Renal cortex interstitium (tissue), 11 donors: Measurements from ENCODE around the gene NPHP4. TPM values are rescaled to one million over a fixed set of nuclear protein-coding genes. Genes with fewer than 3 reads are reported as not detected.
A peak's percentile ranks its signal among the peaks of the same experiment; 100 is the strongest.
"Not testable (repeated sequence)": the region's sequence is repeated elsewhere in the genome, so short reads cannot be mapped to it uniquely, and the experiment has no call there.

ENCODE experiments used
- DNase-seq, 11 donors: peaks; one replicate each; pipeline ENCODE4 v3.0.0-alpha.2; 2013; ENCODE audit warnings: low read depth in 9 of 11, low spot score in 4 of 11; ENCODE audit errors: extremely low read depth in 1 of 11
- polyA plus RNA-seq, 3 donors: library from polyadenylated mRNA; unstranded; fragments of 120-200 nt; gene quantifications; one replicate each; pipeline ENCODE4 v1.2.1, GENCODE V29; 2013; ENCODE audit not compliant: insufficient read length in 3 of 3

NPHP4 gene
- polyA plus RNA-seq, 3 donors = 9.1 to 16.6 (median 13.0) TPM

DNA sequence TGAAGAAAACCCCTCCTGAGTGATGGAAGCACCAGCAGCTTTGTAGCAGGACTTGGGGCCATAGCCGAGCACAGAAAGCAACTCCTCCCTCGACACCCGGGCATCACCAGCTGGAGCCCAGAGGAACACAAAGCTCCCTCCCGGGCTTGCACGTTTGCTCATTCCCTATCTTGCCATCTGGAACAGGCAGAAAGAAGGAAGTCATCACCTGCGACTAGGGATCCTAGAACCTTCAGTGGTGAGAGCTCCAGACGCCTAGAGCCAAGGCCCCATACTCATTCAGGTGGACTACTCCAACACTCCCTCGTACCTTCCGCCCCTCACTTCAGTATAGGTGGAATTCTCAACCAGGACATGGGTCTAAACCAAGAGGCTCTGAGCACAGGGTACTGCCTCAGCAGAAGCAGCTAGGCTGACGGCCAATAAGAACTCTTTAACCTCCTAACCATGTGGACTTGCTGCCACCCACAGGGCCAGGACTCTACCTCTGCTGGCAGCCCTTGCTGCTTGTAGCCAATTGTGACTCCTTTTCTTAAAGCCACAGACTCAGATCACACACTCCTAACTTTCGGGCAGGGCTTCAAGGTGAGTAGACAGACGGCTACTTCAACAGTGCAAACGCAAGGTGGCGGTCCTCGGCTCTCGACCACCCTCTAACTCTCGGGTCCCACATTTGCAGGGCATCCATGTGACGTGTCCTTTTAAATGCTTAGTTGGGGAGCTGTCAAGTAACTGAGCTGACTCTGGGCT, 65.4 kb downstream of the NPHP4 start:
- DNase-seq = no peak

DNA sequence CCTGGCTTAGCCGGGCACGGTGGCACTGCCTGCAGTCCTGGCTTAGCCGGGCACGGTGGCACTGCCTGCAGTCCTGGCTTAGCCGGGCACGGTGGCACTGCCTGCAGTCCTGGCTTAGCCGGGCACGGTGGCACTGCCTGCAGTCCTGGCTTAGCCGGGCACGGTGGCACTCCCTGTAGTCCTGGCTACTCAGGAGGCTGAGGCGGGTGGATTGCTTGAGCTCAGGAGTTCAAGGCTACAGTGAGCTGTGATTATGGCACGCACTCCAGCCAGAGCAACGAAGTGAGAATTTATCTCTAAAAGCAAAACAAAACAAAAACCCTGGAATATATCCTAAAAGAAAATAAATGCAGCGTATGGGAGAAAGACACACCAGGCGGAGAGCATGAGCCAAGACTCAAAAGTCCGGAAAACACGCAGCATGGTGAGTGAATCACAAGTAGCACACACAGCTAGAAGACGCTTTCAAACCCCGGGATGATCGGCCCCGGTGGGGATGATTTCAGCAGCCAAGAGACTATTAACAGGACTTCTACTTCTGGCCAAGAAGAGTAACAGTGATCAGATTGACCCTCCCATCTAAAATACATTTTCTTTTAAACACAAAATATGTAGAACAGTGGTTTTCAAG, 69.4 kb downstream of the NPHP4 start:
- not testable (repeated sequence) for DNase-seq

DNA sequence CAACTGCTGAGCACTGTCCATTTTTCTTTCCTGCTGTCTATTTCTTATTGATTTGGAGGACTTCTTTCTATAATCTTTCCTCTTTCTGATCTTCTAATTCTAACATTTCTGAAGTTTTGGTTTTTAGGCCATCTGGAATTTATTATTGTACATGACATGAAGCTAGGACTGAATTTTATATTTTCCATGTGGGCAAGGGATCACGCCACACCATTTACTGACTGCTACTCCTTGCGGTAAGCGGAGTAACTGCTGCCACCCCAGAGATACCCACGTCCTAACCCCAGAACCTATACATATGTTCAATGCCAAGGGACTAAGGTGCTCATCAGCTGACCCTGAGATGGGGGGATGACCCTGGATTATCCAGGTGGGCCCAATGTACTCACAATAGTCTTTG, 70.6 kb downstream of the NPHP4 start:
- DNase-seq = no peak

DNA sequence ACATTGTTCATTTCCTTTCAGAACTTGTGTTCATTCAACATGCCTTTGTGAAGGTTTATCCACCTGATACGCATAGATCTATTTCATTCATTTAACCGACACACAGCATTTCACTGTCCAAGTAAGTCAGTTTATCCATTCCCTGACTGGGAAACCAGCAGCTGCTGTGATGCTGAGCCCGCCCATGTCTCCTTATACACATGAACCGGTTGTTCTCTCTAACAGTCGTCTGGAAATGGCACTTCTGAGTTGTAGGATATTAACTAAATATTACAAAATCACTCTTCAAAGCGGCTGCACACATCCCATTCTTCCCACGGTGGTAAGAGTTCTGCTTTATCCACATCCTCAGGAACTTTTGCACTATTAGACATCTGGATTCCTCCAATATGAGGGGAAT, 71.1 kb downstream of the NPHP4 start:
- no peak for DNase-seq

DNA sequence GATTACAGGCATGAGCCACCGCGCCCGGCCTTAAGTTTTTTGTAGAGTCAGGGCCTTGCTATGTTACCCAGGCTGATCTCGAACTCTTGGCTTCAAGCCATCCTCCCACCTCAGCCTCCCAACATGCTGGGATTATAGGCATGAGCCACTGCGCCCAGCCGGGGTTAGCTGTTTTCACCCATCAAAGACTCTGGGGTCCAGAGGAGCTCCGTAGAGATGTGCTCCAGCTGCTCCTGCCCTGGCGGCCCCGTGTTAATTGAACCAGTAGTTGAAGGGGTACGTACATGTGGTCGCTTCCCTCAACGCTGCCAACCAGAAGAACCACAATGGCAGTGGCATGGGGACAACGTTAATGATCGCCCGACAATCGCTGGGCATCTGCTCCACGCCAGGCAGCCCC, 72.0 kb downstream of the NPHP4 start:
- no peak for DNase-seq

DNA sequence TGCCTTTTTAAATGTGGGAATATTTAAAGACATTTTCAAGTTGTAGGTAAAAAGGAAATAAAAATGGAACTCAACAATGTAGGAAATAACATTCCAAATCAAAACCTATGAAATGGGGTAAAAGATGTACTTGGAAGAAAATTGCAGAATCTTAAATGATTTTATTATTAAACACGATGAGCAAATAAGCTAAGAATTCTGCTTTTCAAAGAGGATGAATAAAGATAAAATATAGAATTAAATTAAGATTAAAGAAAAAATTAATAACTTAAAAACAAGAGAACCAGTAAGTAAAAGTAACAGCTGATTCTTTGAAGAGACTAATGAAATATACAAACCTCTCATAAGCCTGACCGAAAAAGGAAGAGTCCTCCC, 74.0 kb downstream of the NPHP4 start:
- no peak for DNase-seq

DNA sequence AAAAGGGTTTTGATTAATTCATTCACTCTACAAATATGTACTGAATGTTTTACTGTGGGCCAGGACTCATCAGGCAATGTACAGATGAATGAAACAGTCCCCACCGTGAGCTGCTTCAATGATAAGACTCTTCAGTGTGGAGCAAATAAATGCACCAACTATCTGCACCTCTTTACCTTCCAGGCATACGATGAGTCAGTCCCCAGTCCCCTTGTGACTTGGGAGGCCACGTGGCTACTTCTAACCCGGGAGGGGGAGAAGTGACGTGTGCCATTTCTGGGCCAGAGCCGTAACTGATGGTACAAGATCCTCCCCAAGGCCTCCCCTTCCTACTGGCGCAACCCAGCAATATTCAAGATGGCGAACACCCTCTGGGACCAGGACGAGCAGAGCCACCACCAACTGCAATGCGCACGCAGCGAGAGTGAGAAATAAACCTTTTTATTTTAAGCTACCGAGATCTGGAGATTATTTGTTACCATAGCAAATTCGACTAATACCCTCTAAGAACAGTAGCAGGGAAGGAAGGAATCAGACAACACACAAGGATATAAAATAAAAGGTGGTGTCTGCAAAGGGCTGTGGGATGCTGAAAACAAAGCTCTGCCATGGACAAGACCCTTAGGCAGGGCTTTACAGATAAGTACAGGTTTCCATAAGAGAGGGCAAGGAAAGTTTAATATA, 74.5 kb downstream of the NPHP4 start:
- no peak for DNase-seq

DNA sequence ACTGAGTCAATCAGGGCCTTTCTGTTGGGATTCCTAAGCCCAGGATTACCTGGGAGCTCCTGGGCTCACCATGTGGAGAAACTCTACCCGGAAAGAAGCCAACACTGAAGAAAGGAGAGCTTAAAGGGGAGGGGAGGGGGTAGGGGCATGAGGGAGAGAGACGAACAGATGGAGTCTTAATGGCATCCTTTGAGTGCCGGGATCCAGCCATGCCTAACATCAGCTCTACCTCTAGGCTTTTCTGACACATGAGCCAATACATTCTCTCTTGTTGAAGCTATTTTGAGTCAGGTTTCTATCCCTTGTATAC, 75.0 kb downstream of the NPHP4 start:
- no peak for DNase-seq

DNA sequence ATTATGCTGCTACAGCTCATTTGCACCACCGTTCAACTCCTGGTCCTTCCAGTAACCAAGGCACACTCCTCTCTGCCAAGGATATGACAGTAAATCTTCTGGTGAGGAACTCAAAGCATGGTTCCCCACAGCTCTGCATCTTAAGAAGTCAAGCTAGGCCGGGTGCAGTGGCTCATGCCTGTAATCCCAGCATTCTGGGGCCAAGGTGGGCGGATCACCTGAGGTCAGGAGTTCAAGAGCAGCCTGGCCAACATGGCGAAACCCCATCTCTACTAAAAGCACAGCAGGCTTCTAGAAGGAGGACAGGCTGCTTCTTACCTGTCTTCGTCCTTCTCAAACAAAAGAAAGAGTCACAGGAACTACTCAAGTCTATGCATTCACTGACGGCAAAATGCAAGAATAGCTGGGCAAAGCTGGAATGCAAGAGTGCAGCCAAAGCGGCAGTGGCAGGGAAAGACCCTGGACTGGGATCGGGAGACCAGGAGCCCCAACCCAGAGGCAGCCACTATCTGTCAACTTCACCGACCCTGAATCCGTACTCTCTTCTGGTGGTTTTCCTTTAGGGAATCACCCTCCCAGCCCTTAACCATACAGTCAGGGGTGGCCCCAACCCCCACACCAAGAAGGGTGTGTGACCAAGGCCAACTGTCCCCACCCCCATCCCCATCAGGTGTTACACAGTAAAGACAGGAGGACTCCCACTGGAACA, 75.5 kb downstream of the NPHP4 start:
- DNase-seq = no peak

DNA sequence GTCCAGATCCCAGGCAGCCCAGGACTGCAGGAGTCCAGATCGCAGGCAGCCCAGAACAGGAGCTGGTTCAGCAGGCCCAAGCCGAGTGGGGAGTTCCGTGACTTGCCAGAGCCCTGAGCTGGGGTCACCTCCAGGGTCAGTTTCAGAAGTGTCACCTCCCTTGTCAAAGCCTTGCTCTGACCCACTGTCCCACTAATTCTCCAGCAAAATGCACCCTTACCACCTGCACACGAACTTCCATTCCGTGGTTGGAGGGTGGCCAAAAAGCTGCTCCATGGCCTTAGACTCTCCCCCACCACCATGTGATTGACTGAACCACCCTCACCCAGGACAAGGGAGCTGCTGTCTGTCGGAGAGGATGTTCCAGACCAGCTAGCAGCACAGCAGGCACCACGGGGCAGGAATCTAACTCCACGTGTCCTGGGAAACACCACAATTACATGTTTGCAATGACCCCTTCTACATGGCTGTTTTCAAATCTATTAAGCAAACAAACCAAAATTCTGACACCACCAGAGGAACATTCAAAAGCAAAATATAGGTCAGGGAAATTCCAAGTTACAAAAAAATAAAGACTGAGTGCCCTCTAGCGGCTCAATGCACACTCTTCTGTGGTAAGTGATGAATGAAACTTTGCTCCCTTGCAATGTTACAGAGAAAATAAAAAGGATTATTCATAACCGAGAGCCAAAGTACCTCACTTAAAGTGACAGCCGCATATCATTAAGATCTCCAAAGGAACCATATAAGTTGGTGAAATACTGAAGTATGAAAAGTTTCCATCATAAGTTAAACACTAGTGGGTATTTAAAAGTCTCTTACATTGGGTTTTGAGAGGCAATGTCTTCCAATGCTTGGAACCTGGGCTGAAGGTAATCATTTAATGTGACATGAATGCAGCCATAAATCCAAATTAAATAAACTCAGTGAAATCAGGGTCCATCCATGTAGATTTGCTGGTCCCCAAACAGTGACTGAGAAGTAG, 76.3 kb downstream of the NPHP4 start:
- DNase-seq = peak in 1 of 11 donors; percentile 31

DNA sequence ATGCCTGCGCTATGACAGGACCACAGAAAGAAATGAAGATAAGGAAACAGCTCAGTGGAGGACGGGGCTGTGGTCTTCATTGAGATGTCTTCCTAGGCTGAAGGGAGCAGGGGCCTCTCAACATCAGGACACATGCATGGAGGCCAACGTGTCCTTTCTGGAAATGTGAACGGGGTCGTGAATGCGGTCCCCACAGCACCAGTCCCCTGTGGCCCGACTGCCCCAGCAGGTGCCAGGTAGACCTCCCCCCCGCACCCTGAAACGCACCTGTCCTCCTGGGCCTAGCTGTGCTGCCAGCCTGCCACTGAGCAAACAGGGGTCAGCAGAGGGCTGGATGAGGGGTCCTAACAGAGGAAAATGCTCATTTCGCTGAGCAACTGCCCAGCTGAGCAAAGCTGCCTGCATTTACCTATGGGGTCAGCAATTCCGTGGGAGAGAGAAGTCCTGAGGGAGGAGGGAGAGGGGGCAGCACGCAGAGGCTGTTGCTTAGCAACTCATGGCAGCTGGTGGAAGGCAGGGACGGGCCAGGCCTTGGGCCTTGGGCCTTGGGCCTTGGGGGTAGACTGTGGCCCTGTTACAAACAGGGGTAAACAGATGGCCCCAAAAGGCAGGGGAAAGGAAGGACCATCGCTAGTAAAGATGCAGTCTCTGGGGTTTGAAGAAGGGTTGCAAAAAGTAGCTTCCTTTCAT, 77.4 kb downstream of the NPHP4 start:
- no peak for DNase-seq

DNA sequence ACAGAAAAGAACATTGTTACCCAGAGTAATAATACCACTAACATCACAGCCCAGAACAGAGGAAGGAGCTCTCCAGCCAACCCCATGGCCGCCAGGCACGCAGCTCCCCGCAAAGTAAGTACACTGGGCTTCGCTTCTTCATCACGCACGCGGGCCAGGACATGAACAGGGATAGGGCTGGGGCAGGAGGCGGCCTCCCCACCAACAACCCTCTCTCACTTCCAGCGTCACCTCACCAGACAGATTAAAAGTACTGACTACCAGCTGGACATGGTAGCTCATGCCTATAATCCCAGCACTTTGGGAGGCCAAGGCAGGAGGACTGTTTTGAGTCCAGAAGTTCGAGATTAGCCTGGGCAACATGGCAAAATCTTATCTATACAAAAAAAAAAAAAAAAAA, 78.3 kb downstream of the NPHP4 start:
- DNase-seq = no peak

DNA sequence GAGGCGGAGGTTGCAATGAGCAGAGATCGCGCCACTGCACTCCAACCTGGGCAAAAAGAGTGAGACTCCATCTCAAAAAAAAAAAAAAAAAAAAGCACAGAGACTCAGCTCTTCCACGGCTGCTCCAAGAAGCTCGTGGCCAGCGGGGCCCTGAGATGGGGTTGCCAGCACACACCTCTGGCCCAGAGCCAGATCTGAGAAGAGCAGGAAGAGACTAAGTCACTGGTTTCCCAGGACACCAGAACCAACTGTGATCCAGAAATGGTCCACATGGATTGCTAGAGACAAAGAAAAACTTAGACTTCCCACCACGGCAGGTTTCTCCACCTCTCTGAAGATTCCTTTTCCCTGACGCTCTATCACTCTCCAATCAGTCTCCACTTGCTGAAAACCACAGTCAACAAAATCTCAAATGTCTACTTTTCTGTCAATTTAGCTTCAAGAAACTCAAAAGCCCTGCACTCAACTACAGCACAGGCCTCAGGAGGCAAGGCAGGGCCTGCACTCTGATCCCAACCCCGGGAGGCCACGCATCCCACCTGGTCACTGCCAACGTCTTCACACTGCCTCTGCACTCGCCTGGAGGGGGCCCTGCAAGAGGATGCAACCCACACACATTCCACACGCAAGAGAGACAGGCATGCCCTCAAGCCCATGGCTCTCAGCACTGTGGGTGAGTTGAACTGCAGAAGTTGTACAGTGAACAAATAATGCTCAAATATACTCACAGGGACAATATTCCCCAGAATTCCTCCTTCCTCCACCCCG, 79.0 kb downstream of the NPHP4 start:
- no peak for DNase-seq

DNA sequence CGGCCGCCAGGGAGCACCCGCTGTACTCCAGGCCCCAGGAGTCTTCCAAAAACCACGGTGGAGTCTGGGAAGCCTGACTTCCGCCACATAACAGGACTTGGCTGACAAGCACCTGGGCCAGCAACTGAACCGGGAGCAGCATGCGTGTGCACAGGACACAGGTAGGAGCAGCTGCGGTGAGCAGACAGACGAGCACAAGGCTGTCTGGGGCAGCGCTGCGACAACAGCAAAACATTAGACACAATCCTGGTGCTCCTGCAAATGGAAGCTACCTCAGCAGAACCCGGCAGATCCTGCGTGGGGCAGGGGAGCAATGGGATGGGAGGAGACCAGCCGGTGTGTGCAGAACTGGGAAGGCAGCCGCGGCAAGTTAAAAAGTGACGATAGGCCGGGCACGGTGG, 80.4 kb downstream of the NPHP4 start:
- no peak for DNase-seq

DNA sequence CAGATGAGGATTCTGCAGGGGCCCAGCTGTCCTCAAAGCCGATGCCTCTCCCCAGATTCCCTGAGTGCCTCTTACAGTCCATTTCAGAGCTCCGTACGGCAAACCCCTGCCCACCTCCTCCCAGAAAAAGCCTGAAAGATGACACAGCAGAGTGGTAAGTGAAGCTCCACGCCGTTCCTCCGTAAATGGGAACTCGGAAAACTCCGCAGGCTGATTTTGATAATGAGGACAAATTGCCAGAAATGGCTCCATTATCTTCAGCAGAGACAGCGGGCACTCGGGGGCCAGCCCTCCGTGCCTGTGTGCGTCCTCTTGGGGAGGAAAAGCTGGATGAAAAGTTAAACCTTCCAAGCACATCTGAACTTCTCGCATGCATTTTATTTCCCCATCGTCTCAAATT, 81.1 kb downstream of the NPHP4 start:
- no peak for DNase-seq

DNA sequence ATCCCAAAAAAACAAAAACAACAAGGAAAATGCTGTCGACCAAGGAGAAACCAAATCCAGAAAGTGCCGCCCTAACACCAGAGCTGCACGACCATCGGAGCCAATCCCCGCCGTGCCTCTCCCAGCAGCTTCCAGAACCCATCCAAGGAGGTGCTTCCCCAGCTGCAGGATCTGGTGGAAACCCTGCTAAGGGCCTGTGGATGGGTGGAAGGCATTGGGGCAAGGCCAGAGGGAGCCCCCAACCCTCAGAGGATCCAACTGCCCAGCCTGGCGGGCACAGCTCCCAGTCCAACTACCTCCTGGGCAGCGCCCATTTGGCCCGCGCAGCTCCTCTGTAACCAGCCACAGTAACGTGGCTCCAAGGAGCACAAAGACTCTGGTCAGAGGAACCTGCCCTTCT, 81.6 kb downstream of the NPHP4 start:
- DNase-seq = no peak

DNA sequence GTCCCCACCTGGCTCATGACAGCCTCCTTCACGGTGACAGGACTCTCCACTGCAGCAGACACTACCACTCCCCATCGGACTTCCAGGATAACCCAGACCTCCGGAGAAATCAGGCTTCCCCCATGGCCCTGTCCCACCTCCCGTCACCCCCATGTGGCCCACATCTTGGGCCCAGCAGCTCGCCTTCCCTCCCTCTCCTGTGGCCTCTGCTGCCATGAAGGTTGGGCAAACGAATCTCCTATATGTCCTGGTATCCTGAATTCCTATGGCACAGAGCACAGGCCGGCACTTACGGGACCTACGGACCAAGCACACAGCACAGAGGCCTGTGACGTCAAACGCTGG, 82.0 kb downstream of the NPHP4 start:
- no peak for DNase-seq
